Activated CD4-positive, alpha-beta T cell treated with anti-CD3 and anti-CD28 coated beads for 36 hours (primary cell): ENCODE results near the gene ADGRF3. TPM values are rescaled to one million over a fixed set of nuclear protein-coding genes. Genes with fewer than 3 reads are reported as not detected.
"Not testable (repeated sequence)": the region's sequence is repeated elsewhere in the genome, so short reads cannot be mapped to it uniquely, and the experiment has no call there.

Source experiments
- ATAC-seq: fragments of 200-7000 bp; cut with Tn5 transposase; one replicate; pipeline ENCODE4 v1.10.0; 2021; ENCODE audit warnings: mild to moderate bottlenecking, moderate library complexity
- CTCF ChIA-PET: fragments of 350-600 bp; sonication (Branson Sonifier 250); formaldehyde crosslinking; loops from one replicate; lab custom pipeline; 2021; ENCODE audit warnings: antibody characterized with exemption; lab: Charles Lee
- POLR2A ChIA-PET: fragments of 350-600 bp; sonication (Branson Sonifier 250); formaldehyde crosslinking; loops from one replicate; lab custom pipeline; 2021; ENCODE audit warnings: antibody characterized with exemption, inconsistent platforms; lab: Charles Lee
- DNase-seq: peaks from one replicate; pipeline ENCODE4 v3.0.0-alpha.2; 2020
- H3K27ac Mint-ChIP-seq: one replicate; pipeline ENCODE4 v1.8.0; 2021; ENCODE audit warnings: mixed read lengths
- H3K27me3 Mint-ChIP-seq: one replicate; pipeline ENCODE4 v1.8.0; 2021; ENCODE audit warnings: mixed read lengths
- H3K36me3 Mint-ChIP-seq: one replicate; pipeline ENCODE4 v1.8.0; 2021; ENCODE audit warnings: low read depth, mixed read lengths
- H3K4me1 Mint-ChIP-seq: one replicate; pipeline ENCODE4 v1.8.0; 2021; ENCODE audit warnings: mixed read lengths
- H3K4me3 Mint-ChIP-seq: one replicate; pipeline ENCODE4 v1.8.0; 2021; ENCODE audit warnings: mild to moderate bottlenecking, moderate library complexity, mixed read lengths
- H3K9me3 Mint-ChIP-seq: one replicate; pipeline ENCODE4 v1.8.0; 2021; ENCODE audit warnings: low read depth, mixed read lengths
- intact Hi-C, 2 experiments: fragments of 100-400 bp; cut with DNase I in 1 of 2; cut with micrococcal nuclease in 1 of 2; formaldehyde crosslinking; loops; one replicate each; pipeline versions ENCODE4 v1.14.2 to v1.15.1; 2022 to 2024; cut with DNase I, micrococcal nuclease
- total RNA-seq, 2 experiments: library from RNA; stranded (reverse); gene quantifications; one replicate each; pipeline ENCODE4 v1.2.3, GENCODE V29; 2021

The ADGRF3 gene
- total RNA-seq, 2 experiments from 2014 or later = 3.1 to 4.1 TPM

GRCh38 chr2:26281226-26281625 is 65.4 kb downstream of the ADGRF3 start:
- Mint-ChIP-seq H3K9me3 (no peaks in the 10 kb centered on the region), H3K27ac (no peak overlapping the region), H3K27me3 (no peaks in the 10 kb centered on the region), H3K4me3 (no peak overlapping the region), H3K4me1 (no peaks in the 10 kb centered on the region), H3K36me3 (peaks cover 35% of the 10 kb centered on the region)
- intact Hi-C loops = no loop called here
- CTCF ChIA-PET = no interaction called here
- DNase-seq (no peak), ATAC-seq (no peak)
- POLR2A ChIA-PET = no interaction called here

- Mint-ChIP-seq H3K36me3 (peaks cover 30% of the 10 kb centered on the region), H3K27ac (no peak overlapping the region), H3K4me1 (no peaks in the 10 kb centered on the region), H3K4me3 (no peak overlapping the region), H3K27me3 (no peaks in the 10 kb centered on the region), H3K9me3 (no peaks in the 10 kb centered on the region)
- CTCF ChIA-PET = no interaction called here
- intact Hi-C loops = no loop called here
- no peak for ATAC-seq
- no peak for DNase-seq
- POLR2A ChIA-PET = no interaction called here
Observed at GRCh38 chr2:26279886-26280285, 66.7 kb downstream of the ADGRF3 start.

GRCh38 chr2:26276484-26277227 is 69.9 kb downstream of the ADGRF3 start:
- H3K27me3 Mint-ChIP-seq = no peaks in the 10 kb centered on the region

GRCh38 chr2:26274058-26274613 is 72.5 kb downstream of the ADGRF3 start:
- ChIA-PET CTCF (interaction anchor here (1.2 kb wide), 1 partner anchor 56 kb away, joined by 3 read pairs; no protein-coding TSS in a partner anchor), POLR2A (no interaction called here)
- DNase-seq (no peak), ATAC-seq (no peak)
- Mint-ChIP-seq H3K36me3 (peaks cover 13% of the 10 kb centered on the region), H3K9me3 (no peaks in the 10 kb centered on the region), H3K27me3 (no peaks in the 10 kb centered on the region), H3K4me3 (no peak overlapping the region), H3K4me1 (peaks cover 17% of the 10 kb centered on the region), H3K27ac (no peak overlapping the region)
- intact Hi-C loops = no loop called here

More at GRCh38 chr2:26276484-26277227, 69.9 kb downstream of the ADGRF3 start:
- H3K27ac Mint-ChIP-seq = no peak overlapping the region
- no peaks in the 10 kb centered on the region for H3K9me3 Mint-ChIP-seq
- H3K4me3 Mint-ChIP-seq = no peak overlapping the region
- ChIA-PET POLR2A (no interaction called here), CTCF (no interaction called here)
- peaks cover 4% of the 10 kb centered on the region for H3K4me1 Mint-ChIP-seq
- intact Hi-C loops = no loop called here
- no peak for ATAC-seq
- DNase-seq = no peak
- peaks cover 25% of the 10 kb centered on the region for H3K36me3 Mint-ChIP-seq

DNA sequence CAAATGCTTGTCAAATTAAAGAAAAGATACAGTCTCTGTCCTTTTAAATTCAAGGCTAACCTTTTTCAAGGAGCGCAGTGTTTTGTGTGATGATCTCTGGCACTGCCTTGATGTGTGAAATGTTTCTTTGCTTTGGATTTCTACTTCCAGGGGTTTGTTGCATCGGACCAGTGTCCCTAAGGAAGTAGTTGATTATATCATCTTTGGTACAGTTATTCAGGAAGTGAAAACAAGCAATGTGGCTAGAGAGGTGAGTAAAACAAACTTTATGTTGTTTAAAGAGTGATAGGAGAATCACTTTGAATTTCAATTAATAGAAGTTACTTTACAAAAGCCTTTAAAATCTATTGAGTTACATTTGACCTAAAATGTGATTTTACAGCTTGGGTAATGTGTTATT is 73.1 kb downstream of the ADGRF3 start:
- Mint-ChIP-seq H3K4me3 (no peak overlapping the region), H3K27me3 (no peaks in the 10 kb centered on the region), H3K9me3 (no peaks in the 10 kb centered on the region), H3K36me3 (peaks cover 11% of the 10 kb centered on the region), H3K27ac (no peak overlapping the region), H3K4me1 (peaks cover 17% of the 10 kb centered on the region)
- intact Hi-C loops = no loop called here
- POLR2A ChIA-PET = no interaction called here
- CTCF ChIA-PET = interaction anchor here (1.2 kb wide), 1 partner anchor 57 kb away, joined by 3 read pairs; no protein-coding TSS in a partner anchor
- ATAC-seq = no peak
- no peak for DNase-seq

- no peak for DNase-seq
- intact Hi-C loops = no loop called here
- Mint-ChIP-seq H3K4me1 (peaks cover 17% of the 10 kb centered on the region), H3K27ac (peak overlapping the region; percentile 52), H3K27me3 (no peaks in the 10 kb centered on the region), H3K4me3 (no peak overlapping the region), H3K36me3 (peaks cover 9% of the 10 kb centered on the region), H3K9me3 (no peaks in the 10 kb centered on the region)
- POLR2A ChIA-PET = no interaction called here
- peak; percentile 19 for ATAC-seq
- CTCF ChIA-PET = interaction anchor here (0.6 kb wide), 1 partner anchor 685 kb away, joined by 3 read pairs; no protein-coding TSS in a partner anchor
Observed at GRCh38 chr2:26270373-26270772, 76.2 kb downstream of the ADGRF3 start.

GRCh38 chr2:26269571-26270158 is 76.9 kb downstream of the ADGRF3 start:
- Mint-ChIP-seq H3K27me3 (no peaks in the 10 kb centered on the region), H3K9me3 (no peaks in the 10 kb centered on the region), H3K27ac (peak overlapping the region; percentile 31), H3K36me3 (peaks cover 9% of the 10 kb centered on the region), H3K4me1 (peaks cover 17% of the 10 kb centered on the region), H3K4me3 (no peak overlapping the region)
- intact Hi-C loops = no loop called here
- ChIA-PET CTCF (interaction anchor here (0.6 kb wide), 2 partner anchors 177 to 685 kb away, joined by 3 read pairs; no protein-coding TSS in a partner anchor), POLR2A (no interaction called here)
- no peak for DNase-seq
- ATAC-seq = no peak

- H3K4me3 Mint-ChIP-seq, H3K27ac Mint-ChIP-seq, ATAC-seq, POLR2A ChIA-PET, H3K36me3 Mint-ChIP-seq, H3K27me3 Mint-ChIP-seq, intact Hi-C loops, DNase-seq, H3K9me3 Mint-ChIP-seq: not testable (repeated sequence)
- CTCF ChIA-PET = interaction anchor here (0.6 kb wide), 2 partner anchors 176 to 630 kb away, joined by 3 read pairs; no protein-coding TSS in a partner anchor
- H3K4me1 Mint-ChIP-seq = peaks cover 15% of the 10 kb centered on the region
Observed at GRCh38 chr2:26268670-26269385, 77.8 kb downstream of the ADGRF3 start.

GRCh38 chr2:26268213-26268612 is 78.4 kb downstream of the ADGRF3 start:
- DNase-seq (no peak), ATAC-seq (no peak)
- Mint-ChIP-seq H3K4me1 (peaks cover 13% of the 10 kb centered on the region), H3K27me3 (no peaks in the 10 kb centered on the region), H3K4me3 (no peak overlapping the region), H3K27ac (no peak overlapping the region), H3K36me3 (peaks cover 6% of the 10 kb centered on the region), H3K9me3 (no peaks in the 10 kb centered on the region)
- intact Hi-C loops = no loop called here
- CTCF ChIA-PET = no interaction called here
- POLR2A ChIA-PET = no interaction called here

- ATAC-seq, H3K27ac Mint-ChIP-seq, H3K4me1 Mint-ChIP-seq, H3K27me3 Mint-ChIP-seq, H3K4me3 Mint-ChIP-seq, POLR2A ChIA-PET, DNase-seq, intact Hi-C loops, H3K9me3 Mint-ChIP-seq: not testable (repeated sequence)
- peaks cover 22% of the 10 kb centered on the region for H3K36me3 Mint-ChIP-seq
- CTCF ChIA-PET = interaction anchor here (0.6 to 0.9 kb wide), 4 partner anchors 12 to 1045 kb away, joined by 3 read pairs; no protein-coding TSS in a partner anchor
Observed at GRCh38 chr2:26258836-26259235, 87.8 kb downstream of the ADGRF3 start.
